Right lobe of liver (tissue), 4 donors: ENCODE results near the gene ACTN1.

ENCODE experiments used
- POLR2A ChIP-seq: fragments of 450-650 bp; IDR thresholded peaks from one replicate; pipeline ENCODE4 v1.6.1; 2017; ENCODE audit warnings: antibody characterized with exemption, mild to moderate bottlenecking
- TF ChIP-seq, protein P1 (sequence below), 4 donors: fragments of 200-600 bp in 3 of 4; fragments of 450-650 bp in 1 of 4; IDR thresholded peaks; one replicate each; pipeline versions ENCODE4 v1.5.1 to v1.8.0; 2016 to 2022; ENCODE audit warnings: antibody characterized with exemption in 4 of 4, mild to moderate bottlenecking in 2 of 4
- donor health status: DM: no; HTN: no; CAD: no.
- donor health status: DM: no; HTN: no; CAD: no.
- donor health status: DM: no; HTN: yes; CAD: no.

DNA sequence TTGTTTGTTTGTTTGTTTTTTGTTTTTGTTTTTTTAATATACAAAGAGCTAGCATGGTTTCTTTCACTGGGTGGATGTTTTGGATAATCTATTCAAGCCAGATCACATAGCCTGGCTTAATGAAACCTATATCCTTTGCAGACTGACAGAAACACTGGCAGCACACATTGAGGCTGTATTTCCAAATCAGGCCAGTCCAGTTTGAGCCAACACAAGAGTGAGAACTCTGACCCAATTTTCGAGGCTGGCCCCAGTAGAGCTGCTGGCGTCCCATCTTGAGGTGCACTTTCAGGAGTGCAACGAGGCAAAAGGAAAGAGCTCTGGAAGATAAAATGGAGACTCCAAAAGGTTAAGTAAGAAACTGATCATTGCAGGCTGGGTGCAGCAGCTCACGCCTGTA is 43.9 kb upstream of the ACTN1 start:
- TF ChIP-seq, protein P1, sequence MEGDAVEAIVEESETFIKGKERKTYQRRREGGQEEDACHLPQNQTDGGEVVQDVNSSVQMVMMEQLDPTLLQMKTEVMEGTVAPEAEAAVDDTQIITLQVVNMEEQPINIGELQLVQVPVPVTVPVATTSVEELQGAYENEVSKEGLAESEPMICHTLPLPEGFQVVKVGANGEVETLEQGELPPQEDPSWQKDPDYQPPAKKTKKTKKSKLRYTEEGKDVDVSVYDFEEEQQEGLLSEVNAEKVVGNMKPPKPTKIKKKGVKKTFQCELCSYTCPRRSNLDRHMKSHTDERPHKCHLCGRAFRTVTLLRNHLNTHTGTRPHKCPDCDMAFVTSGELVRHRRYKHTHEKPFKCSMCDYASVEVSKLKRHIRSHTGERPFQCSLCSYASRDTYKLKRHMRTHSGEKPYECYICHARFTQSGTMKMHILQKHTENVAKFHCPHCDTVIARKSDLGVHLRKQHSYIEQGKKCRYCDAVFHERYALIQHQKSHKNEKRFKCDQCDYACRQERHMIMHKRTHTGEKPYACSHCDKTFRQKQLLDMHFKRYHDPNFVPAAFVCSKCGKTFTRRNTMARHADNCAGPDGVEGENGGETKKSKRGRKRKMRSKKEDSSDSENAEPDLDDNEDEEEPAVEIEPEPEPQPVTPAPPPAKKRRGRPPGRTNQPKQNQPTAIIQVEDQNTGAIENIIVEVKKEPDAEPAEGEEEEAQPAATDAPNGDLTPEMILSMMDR (IDR thresholded peaks at IDR 0.05), result no peak
- no peak for TF ChIP-seq POLR2A
